Panc1 (cell line): ENCODE results near the gene PLCB1.

Experiments used
- CTCF ChIP-seq: fragments of 450-650 bp; IDR thresholded peaks from 2 replicates; pipeline ENCODE4 v1.5.1; 2017; ENCODE audit warnings: mild to moderate bottlenecking
- POLR2AphosphoS5 ChIP-seq: IDR thresholded peaks from 2 replicates; pipeline ENCODE4 v1.6.1; 2012; ENCODE audit warnings: mild to moderate bottlenecking, low read depth, low read length, moderate library complexity
- REST ChIP-seq, 2 experiments: IDR thresholded peaks; 2 replicates each; pipeline ENCODE4 v1.6.1; 2011 to 2012; ENCODE audit warnings: low read depth in 2 of 2, control low read depth in 1 of 2, low read length in 1 of 2, mild to moderate bottlenecking in 1 of 2, moderate library complexity in 1 of 2; ENCODE audit not compliant: insufficient read depth in 1 of 2
- SIN3A ChIP-seq: IDR thresholded peaks from 2 replicates; pipeline ENCODE4 v1.6.1; 2012; ENCODE audit warnings: low read depth, mild to moderate bottlenecking, low read length, moderate library complexity, borderline replicate concordance; ENCODE audit not compliant: insufficient read depth
- TCF7L2 ChIP-seq: IDR thresholded peaks from 2 replicates; pipeline ENCODE4 v1.6.1; 2011; ENCODE audit warnings: mild to moderate bottlenecking, low read depth, low read length, inconsistent platforms

GRCh38 chr20:8116067-8116811 lies 15.8 kb upstream of the PLCB1 start:
- TF ChIP-seq CTCF (no peak), SIN3A (no peak), POLR2AphosphoS5 (no peak), TCF7L2 (no peak), REST (IDR thresholded peaks at IDR 0.05; ENCODE audit: insufficient read depth in 1 of 2, low read depth in 2 of 2, low read length in 1 of 2) (no peak)
